ENCODE data around the gene GPR108. TPM values are rescaled to one million over a fixed set of nuclear protein-coding genes. Genes with fewer than 3 reads are reported as not detected.
"Not testable (repeated sequence)": the region's sequence is repeated elsewhere in the genome, so short reads cannot be mapped to it uniquely, and the experiment has no call there.

The GPR108 gene
- total RNA-seq, 1 donor from 2014 or later, result 58.2 TPM

- no peak for TF ChIP-seq CTCF (conservative IDR thresholded peaks at IDR 0.05; ENCODE audit: low read depth, low read length)
- no peak overlapping the region for H3K4me3 ChIP-seq (ENCODE audit: low read depth, low read length)
- DNase-seq (ENCODE audit: low read depth), result no peak
Measured at GRCh38 chr19:6712692-6713670, 24.4 kb downstream of the GPR108 start.

GRCh38 chr19:6712231-6712630 lies 25.1 kb downstream of the GPR108 start:
- no peak for TF ChIP-seq CTCF (conservative IDR thresholded peaks at IDR 0.05; ENCODE audit: low read depth, low read length)
- no peak for DNase-seq (ENCODE audit: low read depth)
- no peak overlapping the region for H3K4me3 ChIP-seq (ENCODE audit: low read depth, low read length)

GRCh38 chr19:6711605-6712004 lies 25.8 kb downstream of the GPR108 start:
- H3K4me3 ChIP-seq (ENCODE audit: low read depth, low read length), result no peak overlapping the region
- TF ChIP-seq CTCF (conservative IDR thresholded peaks at IDR 0.05; ENCODE audit: low read depth, low read length), result no peak
- DNase-seq (ENCODE audit: low read depth), result no peak

- no peak for TF ChIP-seq CTCF (conservative IDR thresholded peaks at IDR 0.05; ENCODE audit: low read depth, low read length)
- DNase-seq (ENCODE audit: low read depth), result no peak
- no peak overlapping the region for H3K4me3 ChIP-seq (ENCODE audit: low read depth, low read length)
Measured at GRCh38 chr19:6711078-6711361, 26.4 kb downstream of the GPR108 start.

- DNase-seq (ENCODE audit: low read depth), result no peak
- no peak overlapping the region for H3K4me3 ChIP-seq (ENCODE audit: low read depth, low read length)
- no peak for TF ChIP-seq CTCF (conservative IDR thresholded peaks at IDR 0.05; ENCODE audit: low read depth, low read length)
Measured at GRCh38 chr19:6710273-6711077, 26.9 kb downstream of the GPR108 start.

GRCh38 chr19:6709549-6709948 lies 27.8 kb downstream of the GPR108 start:
- TF ChIP-seq CTCF (conservative IDR thresholded peaks at IDR 0.05; ENCODE audit: low read depth, low read length), result no peak
- DNase-seq (ENCODE audit: low read depth), result no peak

GRCh38 chr19:6708913-6709312 lies 28.5 kb downstream of the GPR108 start:
- not testable (repeated sequence) for H3K4me3 ChIP-seq (ENCODE audit: low read depth, low read length); DNase-seq (ENCODE audit: low read depth)

More at GRCh38 chr19:6709549-6709948, 27.8 kb downstream of the GPR108 start:
- H3K4me3 ChIP-seq (ENCODE audit: low read depth, low read length), result no peak overlapping the region
